HepG2 (cell line): ENCODE data around the gene FXYD4. TPM values are rescaled to one million over a fixed set of nuclear protein-coding genes. Genes with fewer than 3 reads are reported as not detected.

Source experiments
- ADNP ChIP-seq: sonication (generic); formaldehyde crosslinking; IDR thresholded peaks from 2 replicates; pipeline ENCODE4 v1.4.0; 2020; ENCODE audit warnings: missing genetic modification reagents
- ARNT ChIP-seq: fragments of 450-650 bp; IDR thresholded peaks from 2 replicates; pipeline ENCODE4 v1.6.1; 2017
- ASH2L ChIP-seq: fragments of 300-600, 200-600 bp; sonication (generic); IDR thresholded peaks from 2 replicates; pipeline ENCODE4 v1.7.0; 2017; ENCODE audit warnings: low read depth, mild to moderate bottlenecking, moderate library complexity, mixed read lengths, low read length; ENCODE audit not compliant: insufficient read length
- FOXA1 ChIP-seq, 2 experiments: fragments of 450-650 bp in 1 of 2; sonication (generic) in 1 of 2; formaldehyde crosslinking in 1 of 2; IDR thresholded peaks; 2 replicates each; pipeline versions ENCODE4 v1.4.0 to v1.6.1; 2016 to 2020; ENCODE audit warnings: missing genetic modification reagents in 1 of 2
- GPBP1L1 ChIP-seq: sonication (generic); formaldehyde crosslinking; IDR thresholded peaks from 2 replicates; pipeline ENCODE4 v1.5.0; 2020; ENCODE audit warnings: mild to moderate bottlenecking, missing genetic modification reagents
- HMGA1 ChIP-seq: sonication (generic); formaldehyde crosslinking; conservative IDR thresholded peaks from 2 replicates; pipeline ENCODE4 v1.4.0; 2020; ENCODE audit warnings: missing genetic modification reagents
- HNF1B ChIP-seq: sonication (generic); formaldehyde crosslinking; IDR thresholded peaks from 2 replicates; pipeline ENCODE4 v1.5.1; 2020; ENCODE audit warnings: mild to moderate bottlenecking, moderate library complexity, missing genetic modification reagents
- HNF4A ChIP-seq: sonication (generic); formaldehyde crosslinking; IDR thresholded peaks from 2 replicates; pipeline ENCODE4 v1.4.0; 2020; ENCODE audit warnings: missing genetic modification reagents
- KAT7 ChIP-seq: IDR thresholded peaks from 2 replicates; pipeline ENCODE4 v1.6.1; 2018; ENCODE audit warnings: borderline replicate concordance, missing compliant biosample characterization
- KDM5A ChIP-seq: fragments of 200-600 bp; sonication (generic); IDR thresholded peaks from 2 replicates; pipeline ENCODE4 v1.7.0; 2018; ENCODE audit warnings: antibody characterized with exemption, mild to moderate bottlenecking, low read length, borderline replicate concordance
- KLF13 ChIP-seq: sonication (generic); formaldehyde crosslinking; IDR thresholded peaks from 2 replicates; pipeline ENCODE4 v1.4.0; 2020; ENCODE audit warnings: mild to moderate bottlenecking, missing genetic modification reagents
- MED13 ChIP-seq: sonication (generic); formaldehyde crosslinking; IDR thresholded peaks from 2 replicates; pipeline ENCODE4 v1.5.0; 2020; ENCODE audit warnings: missing genetic modification reagents
- PHF20 ChIP-seq: sonication (generic); formaldehyde crosslinking; IDR thresholded peaks from 2 replicates; pipeline ENCODE4 v1.5.0; 2020; ENCODE audit warnings: mild to moderate bottlenecking, missing genetic modification reagents
- REXO4 ChIP-seq: sonication (generic); formaldehyde crosslinking; IDR thresholded peaks from 2 replicates; pipeline ENCODE4 v1.8.0; 2022; ENCODE audit warnings: missing genetic modification reagents, mild to moderate bottlenecking, borderline replicate concordance
- SNAPC5 ChIP-seq: sonication (generic); formaldehyde crosslinking; IDR thresholded peaks from 2 replicates; pipeline ENCODE4 v1.8.1; 2023; ENCODE audit warnings: mild to moderate bottlenecking, missing genetic modification reagents, borderline replicate concordance
- THRA ChIP-seq: sonication (generic); formaldehyde crosslinking; IDR thresholded peaks from 2 replicates; pipeline ENCODE4 v1.4.0; 2020; ENCODE audit warnings: missing genetic modification reagents, borderline replicate concordance
- ZBTB7A ChIP-seq: sonication (generic); formaldehyde crosslinking; IDR thresholded peaks from 2 replicates; pipeline ENCODE4 v1.8.0; 2022; ENCODE audit warnings: mild to moderate bottlenecking, missing genetic modification reagents
- ZNF296 ChIP-seq: sonication (generic); formaldehyde crosslinking; conservative IDR thresholded peaks from 2 replicates; pipeline ENCODE4 v1.5.0; 2020; ENCODE audit warnings: mild to moderate bottlenecking, missing genetic modification reagents
- ZNF33A ChIP-seq: sonication (generic); formaldehyde crosslinking; IDR thresholded peaks from 2 replicates; pipeline ENCODE4 v1.5.1; 2020; ENCODE audit warnings: missing genetic modification reagents, mild to moderate bottlenecking, moderate library complexity, borderline replicate concordance
- ZNF354B ChIP-seq: sonication (generic); formaldehyde crosslinking; IDR thresholded peaks from 2 replicates; pipeline ENCODE4 v1.8.0; 2022; ENCODE audit warnings: mild to moderate bottlenecking, missing genetic modification reagents
- ZNF362 ChIP-seq: sonication (generic); formaldehyde crosslinking; IDR thresholded peaks from 2 replicates; pipeline ENCODE4 v1.4.0; 2020; ENCODE audit warnings: missing genetic modification reagents, mild to moderate bottlenecking, borderline replicate concordance
- ZNF510 ChIP-seq: sonication (generic); formaldehyde crosslinking; IDR thresholded peaks from 2 replicates; pipeline ENCODE4 v1.4.0; 2020; ENCODE audit warnings: low read depth, mild to moderate bottlenecking, missing genetic modification reagents
- ZNF547 ChIP-seq: sonication (generic); formaldehyde crosslinking; IDR thresholded peaks from 2 replicates; pipeline ENCODE4 v1.5.1; 2020; ENCODE audit warnings: mild to moderate bottlenecking, missing genetic modification reagents
- ZNF564 ChIP-seq: sonication (generic); formaldehyde crosslinking; IDR thresholded peaks from 2 replicates; pipeline ENCODE4 v1.8.1; 2023; ENCODE audit warnings: mild to moderate bottlenecking, missing genetic modification reagents
- ZNF879 ChIP-seq: sonication (generic); formaldehyde crosslinking; IDR thresholded peaks from 2 replicates; pipeline ENCODE4 v1.8.1; 2023; ENCODE audit warnings: missing genetic modification reagents
- polyA plus RNA-seq, 8 experiments: library from polyadenylated mRNA; depleted of rRNA in 3 of 8; stranded (reverse) in 7 of 8; unstranded in 1 of 8; fragments of >200 nt; fragmentation: Illumina TruSeq in 4 of 8; extraction: Trizol in 4 of 8; gene quantifications; 2 replicates each; pipeline versions ENCODE4 v1.2.1 to v1.2.3, GENCODE V29; 2011 to 2016; ENCODE audit warnings: low read depth in 4 of 8, missing spikeins in 1 of 8, mixed read lengths in 1 of 8; ENCODE audit not compliant: insufficient read depth in 1 of 8
- total RNA-seq, 5 experiments: library from RNA; depleted of rRNA; stranded (reverse); fragments of >200 nt; fragmentation: Illumina TruSeq; extraction: Trizol; gene quantifications; 2 replicates each; pipeline ENCODE4 v1.2.3, GENCODE V29; 2016; ENCODE audit warnings: low read depth in 1 of 5

FXYD4 gene
- total and polyA plus RNA-seq, 2 of the 13 experiments (the other 11 are each of a cell fraction or from before 2014, with no cell fraction given), result not detected

- TF ChIP-seq THRA (CRISPR knock-in tag) (peak; percentile 71), ZNF547 (CRISPR knock-in tag) (peak; percentile 43), KDM5A (no peak), KAT7 (CRISPR knock-in tag) (peak; percentile 69), HNF4A (CRISPR knock-in tag) (peak; percentile 75), HMGA1 (CRISPR knock-in tag) (no peak), ASH2L (peak; percentile 88), ZNF510 (peak; percentile 88; the same call in 1 of the 2 replicates), GPBP1L1 (CRISPR knock-in tag) (no peak), ZNF354B (CRISPR knock-in tag) (no peak), ZNF362 (CRISPR knock-in tag) (peak; percentile 72; the same call in 1 of the 2 replicates), HNF1B (CRISPR knock-in tag) (peak; percentile 76), FOXA1 (IDR thresholded peaks at IDR 0.05) (no peak), FOXA1 (CRISPR knock-in tag; IDR thresholded peaks at IDR 0.05) (peak; percentile 44), PHF20 (peak; percentile 64; the same call in 1 of the 2 replicates), ZNF879 (CRISPR knock-in tag) (peak; percentile 87; the same call in 1 of the 2 replicates), ZNF33A (CRISPR knock-in tag) (peak; percentile 77; the same call in 1 of the 2 replicates), ZNF564 (CRISPR knock-in tag) (peak; percentile 85), KLF13 (no peak), MED13 (CRISPR knock-in tag) (no peak), REXO4 (CRISPR knock-in tag) (no peak), ZNF296 (CRISPR knock-in tag) (no peak), ZBTB7A (CRISPR knock-in tag) (peak; percentile 69; the same call in 1 of the 2 replicates), SNAPC5 (CRISPR knock-in tag) (peak; percentile 69; the same call in 1 of the 2 replicates), ARNT (no peak), ADNP (CRISPR knock-in tag) (no peak)
Observed at GRCh38 chr10:43396928-43397624, 25.6 kb downstream of the FXYD4 start (continued).
